ENCODE data around the gene PTPRN2. TPM values are rescaled to one million over a fixed set of nuclear protein-coding genes. Genes with fewer than 3 reads are reported as not detected.

Gene PTPRN2
- total RNA-seq, 1 donor from 2014 or later, result 32.2 TPM

DNA sequence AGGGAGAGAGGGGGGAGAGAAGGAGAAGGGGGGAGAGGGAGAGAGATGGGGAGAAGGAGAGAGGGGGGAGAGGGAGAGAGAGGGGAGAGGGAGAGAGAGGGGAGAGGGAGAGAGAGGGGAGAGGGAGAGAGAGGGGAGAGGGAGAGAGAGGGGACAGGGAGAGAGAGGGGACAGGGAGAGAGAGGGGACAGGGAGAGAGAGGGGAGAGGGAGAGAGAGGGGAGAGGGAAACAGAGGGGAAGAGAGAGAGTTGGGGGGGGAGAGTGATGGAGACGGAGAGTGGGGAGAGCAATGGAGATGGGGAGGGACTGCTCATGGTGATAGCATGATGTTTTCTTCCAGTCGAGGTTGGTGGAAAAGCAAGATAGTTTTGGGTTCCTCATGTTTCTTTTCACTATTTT lies 1078.4 kb downstream of the PTPRN2 start:
- Mint-ChIP-seq H3K4me3 (no peak overlapping the region), H3K27me3 (ENCODE audit: low read depth) (peaks cover 22% of the 10 kb centered on the region), H3K9me3 (peaks cover 20% of the 10 kb centered on the region), H3K27ac (ENCODE audit: unreplicated experiment) (no peak overlapping the region), H3K4me1 (peaks cover 7% of the 10 kb centered on the region), H3K36me3 (ENCODE audit: low read depth) (peaks cover 13% of the 10 kb centered on the region)
- TF ChIP-seq, protein P1, sequence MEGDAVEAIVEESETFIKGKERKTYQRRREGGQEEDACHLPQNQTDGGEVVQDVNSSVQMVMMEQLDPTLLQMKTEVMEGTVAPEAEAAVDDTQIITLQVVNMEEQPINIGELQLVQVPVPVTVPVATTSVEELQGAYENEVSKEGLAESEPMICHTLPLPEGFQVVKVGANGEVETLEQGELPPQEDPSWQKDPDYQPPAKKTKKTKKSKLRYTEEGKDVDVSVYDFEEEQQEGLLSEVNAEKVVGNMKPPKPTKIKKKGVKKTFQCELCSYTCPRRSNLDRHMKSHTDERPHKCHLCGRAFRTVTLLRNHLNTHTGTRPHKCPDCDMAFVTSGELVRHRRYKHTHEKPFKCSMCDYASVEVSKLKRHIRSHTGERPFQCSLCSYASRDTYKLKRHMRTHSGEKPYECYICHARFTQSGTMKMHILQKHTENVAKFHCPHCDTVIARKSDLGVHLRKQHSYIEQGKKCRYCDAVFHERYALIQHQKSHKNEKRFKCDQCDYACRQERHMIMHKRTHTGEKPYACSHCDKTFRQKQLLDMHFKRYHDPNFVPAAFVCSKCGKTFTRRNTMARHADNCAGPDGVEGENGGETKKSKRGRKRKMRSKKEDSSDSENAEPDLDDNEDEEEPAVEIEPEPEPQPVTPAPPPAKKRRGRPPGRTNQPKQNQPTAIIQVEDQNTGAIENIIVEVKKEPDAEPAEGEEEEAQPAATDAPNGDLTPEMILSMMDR (conservative IDR thresholded peaks at IDR 0.05), result no peak
- DNase-seq (ENCODE audit: low read depth, low spot score), result no peak

DNA sequence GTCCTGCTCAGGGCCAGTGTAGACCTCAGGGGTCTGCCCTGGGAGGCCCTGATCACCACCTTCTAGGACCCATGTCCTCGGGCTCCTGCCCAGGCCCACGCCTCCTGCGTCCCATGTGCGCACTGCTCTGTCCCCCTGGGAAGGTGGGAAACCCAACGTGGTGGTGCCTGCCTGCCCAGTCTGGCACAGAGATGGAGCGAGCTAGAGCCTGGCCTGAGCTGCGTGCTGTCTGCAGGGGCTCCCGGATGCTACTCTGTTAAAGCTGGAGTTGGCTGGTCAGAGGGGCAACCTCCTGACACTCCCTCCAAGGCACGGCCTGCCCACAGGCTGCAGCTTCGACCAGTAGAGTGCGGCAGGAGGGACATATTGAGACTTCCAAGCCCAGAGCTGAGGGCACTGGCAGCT lies 1079.1 kb downstream of the PTPRN2 start:
- no peak for DNase-seq (ENCODE audit: low read depth, low spot score)
- H3K36me3 Mint-ChIP-seq (ENCODE audit: low read depth), result peaks cover 13% of the 10 kb centered on the region

GRCh38 chr7:157507987-157508386 lies 1079.6 kb downstream of the PTPRN2 start:
- peaks cover 13% of the 10 kb centered on the region for H3K36me3 Mint-ChIP-seq (ENCODE audit: low read depth)
- H3K27me3 Mint-ChIP-seq (ENCODE audit: low read depth), result peaks cover 22% of the 10 kb centered on the region
- TF ChIP-seq, protein P1 (conservative IDR thresholded peaks at IDR 0.05), result no peak
- no peak for DNase-seq (ENCODE audit: low read depth, low spot score)
- peaks cover under 1% of the 10 kb centered on the region for H3K4me1 Mint-ChIP-seq
- no peak overlapping the region for H3K4me3 Mint-ChIP-seq
- H3K9me3 Mint-ChIP-seq, result peaks cover 20% of the 10 kb centered on the region
- no peak overlapping the region for H3K27ac Mint-ChIP-seq (ENCODE audit: unreplicated experiment)

More for the DNA sequence above, 1079.1 kb downstream of the PTPRN2 start:
- Mint-ChIP-seq H3K4me1 (peaks cover 3% of the 10 kb centered on the region), H3K9me3 (peaks cover 20% of the 10 kb centered on the region), H3K27me3 (ENCODE audit: low read depth) (peaks cover 22% of the 10 kb centered on the region), H3K27ac (ENCODE audit: unreplicated experiment) (no peak overlapping the region), H3K4me3 (no peak overlapping the region)
- TF ChIP-seq, protein P1 (conservative IDR thresholded peaks at IDR 0.05), result no peak

DNA sequence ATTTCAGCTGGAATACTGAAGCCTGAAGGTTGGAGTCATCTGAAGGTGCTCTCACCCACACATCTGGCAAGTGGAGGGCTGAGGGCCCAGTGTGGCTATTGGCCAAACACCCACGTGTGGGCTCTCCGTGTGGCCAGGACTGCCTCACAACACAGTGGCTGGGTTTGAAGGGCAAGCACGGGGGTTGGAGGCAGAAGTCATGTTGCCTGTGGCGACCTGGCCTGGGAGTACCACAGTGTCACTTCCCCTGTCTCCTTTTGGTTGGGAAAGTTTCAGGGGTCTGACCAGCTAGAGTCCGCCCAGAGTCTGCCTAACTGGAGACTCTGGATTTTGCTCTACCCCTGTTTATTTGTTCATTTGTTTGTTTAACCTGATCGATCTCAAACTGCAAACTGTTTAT lies 1081.4 kb downstream of the PTPRN2 start:
- H3K27me3 Mint-ChIP-seq (ENCODE audit: low read depth), result peaks cover 22% of the 10 kb centered on the region
- H3K36me3 Mint-ChIP-seq (ENCODE audit: low read depth), result peaks cover 13% of the 10 kb centered on the region
- peaks cover 20% of the 10 kb centered on the region for H3K9me3 Mint-ChIP-seq
- peaks cover 12% of the 10 kb centered on the region for H3K4me1 Mint-ChIP-seq
- no peak overlapping the region for H3K4me3 Mint-ChIP-seq
- H3K27ac Mint-ChIP-seq (ENCODE audit: unreplicated experiment), result no peak overlapping the region
- DNase-seq (ENCODE audit: low read depth, low spot score), result no peak
- TF ChIP-seq, protein P1 (conservative IDR thresholded peaks at IDR 0.05), result no peak

DNA sequence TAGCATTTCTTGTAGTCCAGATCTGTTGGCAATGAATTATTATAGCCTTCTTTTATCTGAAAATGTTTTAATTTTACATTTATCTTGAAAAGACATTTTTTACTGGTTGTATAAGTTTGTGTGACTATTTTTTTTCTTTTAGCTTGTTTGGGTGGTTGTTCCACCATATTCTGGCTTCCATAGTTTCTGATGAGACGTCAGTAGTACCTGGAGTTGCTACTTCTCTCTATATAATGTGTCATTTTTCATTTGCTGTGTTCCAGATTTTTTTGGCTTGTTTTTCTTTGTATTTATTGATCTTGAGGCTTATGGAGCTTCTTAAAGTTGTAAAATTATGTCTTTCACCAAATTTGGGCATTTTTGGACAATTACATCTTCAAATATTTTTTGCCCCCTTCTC lies 1082.0 kb downstream of the PTPRN2 start:
- Mint-ChIP-seq H3K27me3 (ENCODE audit: low read depth) (peaks cover 18% of the 10 kb centered on the region), H3K9me3 (peaks cover 20% of the 10 kb centered on the region), H3K36me3 (ENCODE audit: low read depth) (peaks cover 13% of the 10 kb centered on the region), H3K4me1 (peaks cover 12% of the 10 kb centered on the region), H3K27ac (ENCODE audit: unreplicated experiment) (no peak overlapping the region), H3K4me3 (no peak overlapping the region)
- TF ChIP-seq, protein P1 (conservative IDR thresholded peaks at IDR 0.05), result no peak
- DNase-seq (ENCODE audit: low read depth, low spot score), result no peak

- Mint-ChIP-seq H3K36me3 (ENCODE audit: low read depth) (peaks cover 13% of the 10 kb centered on the region), H3K9me3 (peaks cover 20% of the 10 kb centered on the region), H3K27ac (ENCODE audit: unreplicated experiment) (no peak overlapping the region), H3K4me1 (peaks cover 31% of the 10 kb centered on the region), H3K4me3 (no peak overlapping the region), H3K27me3 (ENCODE audit: low read depth) (peaks cover 6% of the 10 kb centered on the region)
- DNase-seq (ENCODE audit: low read depth, low spot score), result no peak
- TF ChIP-seq, protein P1 (conservative IDR thresholded peaks at IDR 0.05), result no peak
These were observed 1084.4 kb downstream of the PTPRN2 start for GRCh38 chr7:157503229-157503628.
